HG03520 (cell line): ENCODE results near the gene ZDHHC22.
"Not testable (repeated sequence)": the region's sequence is repeated elsewhere in the genome, so short reads cannot be mapped to it uniquely, and the experiment has no call there.

Experiments used
- ATAC-seq: cut with Tn5 transposase; IDR thresholded peaks from one replicate; pipeline ENCODE4 v1.9.1; 2021; ENCODE audit warnings: mild to moderate bottlenecking, moderate library complexity; ENCODE audit not compliant: unreplicated experiment

The ZDHHC22 gene, protein sequence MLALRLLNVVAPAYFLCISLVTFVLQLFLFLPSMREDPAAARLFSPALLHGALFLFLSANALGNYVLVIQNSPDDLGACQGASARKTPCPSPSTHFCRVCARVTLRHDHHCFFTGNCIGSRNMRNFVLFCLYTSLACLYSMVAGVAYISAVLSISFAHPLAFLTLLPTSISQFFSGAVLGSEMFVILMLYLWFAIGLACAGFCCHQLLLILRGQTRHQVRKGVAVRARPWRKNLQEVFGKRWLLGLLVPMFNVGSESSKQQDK

DNA sequence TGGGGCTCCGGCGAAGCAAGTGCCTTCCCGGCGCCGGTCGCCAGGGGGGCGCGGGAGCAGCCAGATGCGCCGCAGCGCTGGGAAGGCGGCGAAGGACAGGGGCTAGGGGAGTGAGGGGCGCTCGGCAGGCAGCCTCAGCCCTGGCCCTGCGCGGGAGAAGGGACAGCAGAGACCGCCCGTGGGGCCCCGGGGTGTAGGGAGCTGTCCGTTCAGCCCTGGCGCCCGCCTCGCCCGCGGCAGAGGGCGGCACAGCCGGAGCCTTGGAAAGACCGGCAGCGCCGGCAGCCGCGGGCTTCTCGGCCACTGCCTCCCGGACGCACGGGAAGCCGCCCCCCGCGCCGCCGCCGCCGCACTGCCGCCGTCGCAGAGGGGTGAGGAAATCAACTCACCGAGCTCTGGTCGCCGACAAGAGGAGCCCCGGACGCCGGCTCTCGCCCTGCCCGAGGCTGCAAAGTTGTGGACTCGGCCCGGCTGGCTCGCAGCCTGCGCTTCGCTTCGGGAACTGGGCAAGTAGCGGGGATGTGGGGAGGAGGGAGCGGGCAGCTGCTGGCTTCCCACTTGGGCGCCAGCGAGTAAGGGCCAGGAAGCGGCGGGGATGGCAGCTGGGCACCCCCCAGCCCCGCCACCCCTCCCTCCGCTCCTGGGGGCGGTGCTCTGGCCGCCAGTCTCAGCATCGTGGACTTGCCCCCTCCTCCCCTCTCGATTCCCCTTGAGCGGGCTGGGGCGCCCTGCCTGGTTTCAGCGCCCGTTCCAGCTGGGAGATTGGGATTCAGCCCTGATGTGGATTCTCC, at the start of gene ZDHHC22:
TSS of gene ZDHHC22 (minus strand) at position 578 of the 791 bp plus-strand sequence. CDS start 2,053 bp downstream, outside the sequence.
- no peak for ATAC-seq

DNA sequence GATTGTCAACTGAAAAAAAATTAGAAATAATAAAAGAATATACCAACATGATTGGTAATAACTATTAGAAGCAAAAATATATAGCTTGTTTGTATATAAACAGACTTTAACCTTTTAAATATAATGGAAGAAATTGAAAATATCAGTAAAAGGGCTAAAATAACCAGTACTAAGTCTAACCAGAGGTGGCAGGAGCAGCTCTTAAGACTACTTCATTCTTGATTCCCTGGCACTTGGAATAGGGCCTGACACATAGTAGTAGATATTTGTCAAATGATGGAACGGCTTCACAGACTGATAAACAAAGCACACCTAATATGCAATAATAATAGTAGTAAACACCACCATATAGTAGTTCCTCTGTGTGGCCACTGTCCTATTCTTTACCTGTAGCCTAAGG, 49.4 kb upstream of the ZDHHC22 start:
- no peak for ATAC-seq

DNA sequence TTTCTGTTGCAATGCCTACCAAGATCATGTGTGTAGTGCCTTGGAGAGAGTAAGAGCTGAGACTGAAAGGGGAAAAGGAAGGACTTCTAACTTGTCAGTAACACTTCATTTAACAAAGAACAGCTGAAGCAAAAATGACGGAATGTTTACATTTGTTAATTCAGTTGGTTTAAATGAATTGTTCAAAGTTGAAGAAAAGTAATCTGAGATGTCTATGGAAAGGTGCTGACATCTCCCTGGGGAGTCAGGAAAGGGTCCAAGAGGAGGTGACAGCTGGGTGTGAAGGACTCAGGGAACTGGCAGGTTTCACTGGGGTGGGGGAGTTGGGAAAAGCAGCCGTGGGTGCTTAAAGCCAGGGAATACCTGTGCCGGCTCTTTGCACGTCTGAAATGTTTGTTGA, 47.9 kb upstream of the ZDHHC22 start:
- no peak for ATAC-seq

DNA sequence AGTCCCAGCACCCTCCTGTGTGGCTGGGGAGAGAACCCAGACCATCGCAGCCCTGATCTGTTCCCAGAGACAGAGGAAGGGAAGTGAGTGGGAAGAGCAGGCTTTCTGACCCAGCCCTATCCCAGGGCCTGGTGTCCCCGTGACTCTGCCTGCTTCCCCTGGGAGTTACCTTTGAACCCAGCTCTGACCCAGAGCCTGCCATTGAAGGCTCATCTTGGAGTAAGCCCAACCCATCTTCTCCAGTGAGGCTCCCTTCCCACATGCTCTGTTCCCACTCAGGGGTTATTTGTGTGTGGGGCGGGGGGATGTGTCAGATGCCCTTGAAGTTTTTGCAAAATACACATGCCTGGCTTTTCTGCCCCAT, 46.0 kb upstream of the ZDHHC22 start:
- no peak for ATAC-seq

DNA sequence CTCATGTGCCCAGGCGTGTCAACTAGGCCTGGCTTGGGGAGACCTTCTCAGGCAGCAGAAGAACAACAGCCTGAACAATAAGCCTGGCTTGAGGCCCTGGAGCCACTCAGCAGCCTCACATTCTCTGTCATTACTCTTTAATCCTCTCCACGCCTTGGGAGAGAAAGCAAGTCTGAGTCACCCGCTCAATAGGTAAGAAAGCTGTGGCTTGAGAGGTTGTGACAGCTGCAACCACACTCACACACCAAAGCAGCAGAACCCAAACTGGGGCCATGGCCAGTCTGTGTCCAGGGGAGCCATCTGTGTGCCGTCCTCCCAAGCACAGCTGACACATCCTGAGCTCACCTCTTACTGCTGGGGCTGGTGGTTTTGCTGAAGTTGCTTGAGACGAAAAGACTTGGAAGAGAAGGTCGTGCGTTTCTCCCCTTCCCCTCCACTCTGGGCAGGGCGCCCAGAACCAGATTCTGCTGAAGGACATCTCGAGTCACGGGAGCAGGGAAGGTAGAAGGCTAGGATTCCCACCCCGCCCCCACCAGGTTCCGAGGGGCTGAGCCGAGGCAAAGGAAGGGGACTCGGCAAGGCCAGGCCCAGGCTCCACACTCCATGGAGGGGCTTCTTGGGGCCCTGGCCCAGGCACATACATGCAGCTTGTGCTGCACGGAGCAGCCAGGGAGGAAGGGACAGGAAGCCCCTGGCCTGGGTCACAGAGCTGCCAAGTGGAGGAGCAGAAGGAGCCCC, 45.5 kb upstream of the ZDHHC22 start:
- no peak for ATAC-seq

DNA sequence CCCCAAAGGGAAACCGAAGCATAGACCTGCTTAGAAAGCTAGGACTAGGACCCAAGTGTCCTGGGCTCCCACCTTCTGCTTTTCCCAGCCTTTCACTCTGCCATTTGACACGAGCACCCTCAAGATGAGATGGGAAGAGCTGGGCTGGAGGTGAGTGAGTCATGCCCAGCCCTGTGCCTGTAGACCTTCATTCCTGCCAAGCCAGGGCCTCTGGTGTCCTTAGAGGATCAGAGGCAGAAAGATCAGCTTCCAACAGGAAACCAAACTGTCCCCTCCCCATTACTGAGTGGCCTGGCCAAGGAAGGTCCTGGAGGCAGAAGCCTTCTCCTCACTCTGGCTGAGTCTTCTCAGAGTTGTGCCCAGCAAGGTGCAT, 43.5 kb upstream of the ZDHHC22 start:
- no peak for ATAC-seq

DNA sequence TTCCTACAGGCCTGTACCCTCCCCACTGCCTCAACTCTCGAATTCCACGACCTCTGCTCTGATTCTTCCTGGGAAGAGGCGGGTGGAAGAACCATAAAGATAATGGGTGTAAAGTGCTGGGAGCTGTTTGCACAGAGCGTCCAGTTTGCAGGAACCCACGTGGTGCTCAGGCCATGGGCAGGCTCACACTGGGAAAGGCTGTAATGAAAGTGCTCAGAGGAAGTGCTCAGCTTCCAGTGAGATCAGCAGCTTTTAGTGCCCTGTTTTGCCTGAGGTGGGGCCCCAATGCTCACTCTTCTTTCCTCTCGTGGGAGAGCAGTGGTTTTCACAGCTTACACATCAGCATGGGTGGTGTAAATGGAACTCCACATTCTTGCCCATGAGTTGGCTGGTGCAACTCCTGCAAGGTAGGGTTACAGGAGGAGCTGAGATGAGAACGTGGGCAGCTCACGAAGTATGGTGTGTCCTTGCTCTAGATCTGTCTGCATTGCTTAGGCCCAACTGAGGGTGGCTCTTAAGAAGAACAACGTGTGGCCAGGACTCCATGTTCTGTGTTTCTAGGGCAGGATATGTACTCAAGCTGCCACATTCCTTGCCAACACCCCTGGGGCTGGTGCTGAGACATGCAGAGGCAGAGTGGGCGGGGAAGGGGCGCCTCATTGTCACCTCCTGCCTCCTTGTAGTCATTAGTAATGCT, 43.0 kb upstream of the ZDHHC22 start:
- ATAC-seq = no peak

DNA sequence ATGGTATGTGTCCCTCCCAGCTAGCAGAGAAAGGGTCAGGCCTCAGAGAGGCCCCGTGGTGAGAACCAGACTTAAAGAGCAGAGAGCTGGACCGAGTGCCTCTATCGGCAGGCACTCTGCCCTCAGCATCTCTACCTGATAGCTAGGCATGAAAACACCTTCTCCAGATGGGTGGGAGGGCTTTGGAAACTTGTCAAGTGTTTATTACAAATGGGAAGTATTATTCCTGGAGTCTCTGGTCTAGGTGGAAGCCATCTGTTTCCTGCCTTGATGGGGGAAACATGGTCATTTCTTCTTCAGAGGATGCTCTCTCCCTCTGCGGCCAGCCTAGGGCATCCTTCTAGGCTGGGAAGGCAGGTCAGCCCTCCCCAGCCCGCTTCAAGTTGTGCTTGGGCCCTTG, 42.3 kb upstream of the ZDHHC22 start:
- ATAC-seq = no peak

DNA sequence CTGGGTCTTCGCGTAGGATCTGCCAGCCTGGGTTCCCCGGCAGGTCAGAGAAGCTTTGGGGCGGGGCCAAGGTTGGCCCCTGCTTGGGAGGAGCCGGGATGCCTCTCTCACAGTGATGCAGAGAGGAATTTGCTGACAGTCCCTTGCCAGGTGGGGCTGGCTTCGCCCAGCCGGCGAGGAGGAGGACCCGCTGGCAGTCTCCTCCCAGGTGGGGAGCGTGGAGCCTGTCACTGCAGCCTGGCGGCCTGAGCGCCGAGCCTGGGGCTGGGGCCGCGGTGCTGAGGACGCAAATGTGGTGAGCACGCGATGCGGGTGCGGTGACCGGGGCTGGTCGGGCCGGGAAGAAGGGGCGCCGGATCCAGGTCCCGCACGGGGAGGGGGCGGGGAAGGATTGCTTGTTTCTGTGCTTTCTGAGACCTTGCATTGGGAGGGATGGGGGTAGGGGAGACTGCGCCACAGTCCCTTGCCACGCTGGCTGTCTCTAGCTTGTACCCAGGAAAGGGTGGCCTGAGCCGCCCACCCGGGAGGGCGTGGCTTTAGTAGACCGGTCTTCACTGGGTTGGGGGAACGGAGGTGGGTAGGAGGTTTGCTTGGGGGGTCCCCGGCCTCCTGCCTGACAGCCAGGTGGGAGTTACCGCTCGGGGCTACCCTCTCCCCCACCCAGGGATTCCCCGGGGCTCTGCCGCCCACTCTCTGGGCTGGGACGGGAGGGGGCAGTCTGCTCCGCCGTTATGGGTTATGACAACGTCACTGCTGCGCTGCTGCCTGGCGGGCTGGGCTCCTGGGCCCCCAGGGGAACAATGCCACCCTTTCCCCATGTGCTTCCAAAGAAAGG, 40.2 kb upstream of the ZDHHC22 start, which contains the start of gene TMEM63C:
TSS of gene TMEM63C (plus strand) at position 196 of the 835 bp plus-strand sequence. CDS start 37,016 bp downstream, outside the sequence.
- no peak for ATAC-seq

DNA sequence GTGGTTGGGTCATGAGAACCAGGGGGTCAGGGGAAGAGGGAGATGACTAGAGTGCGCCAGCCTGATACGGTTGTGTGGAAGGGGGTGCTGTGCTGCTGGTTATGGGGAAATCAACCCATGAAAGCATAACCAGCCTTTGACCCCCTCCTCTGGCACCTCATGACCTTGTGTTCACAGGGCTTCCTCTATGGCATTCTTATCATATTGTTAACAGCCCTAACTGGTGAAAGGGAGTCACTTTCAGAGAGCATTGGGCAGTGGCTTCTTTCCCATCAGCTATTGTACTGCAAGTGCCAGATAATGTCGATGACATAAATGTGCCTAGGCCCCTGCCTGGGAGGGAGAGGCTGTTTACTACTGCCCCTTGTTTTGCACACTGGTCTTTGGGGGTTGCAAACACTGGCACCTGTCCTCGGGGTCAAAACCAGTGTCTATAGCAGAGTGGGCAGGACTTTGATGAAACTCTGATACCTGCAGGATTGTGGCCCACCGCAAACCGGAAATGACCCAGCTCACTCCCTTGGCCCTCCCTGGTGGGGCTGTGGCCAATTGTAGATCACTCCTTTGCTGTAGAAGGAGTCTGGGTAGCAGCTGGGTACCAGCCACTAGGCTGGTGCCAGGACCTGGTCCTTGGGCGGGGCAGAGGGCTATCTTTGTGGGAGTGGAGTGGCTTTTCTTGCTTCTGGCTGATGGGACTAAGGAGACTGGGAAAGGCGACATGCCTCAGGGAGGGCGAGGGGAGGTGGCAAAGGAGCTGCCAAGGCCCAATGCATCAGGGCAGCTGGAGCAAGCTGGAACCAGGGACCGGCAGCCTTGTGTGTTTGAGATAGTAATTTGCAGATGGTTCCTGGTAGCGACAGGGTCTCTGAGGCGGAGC, 39.4 kb upstream of the ZDHHC22 start:
- ATAC-seq = no peak

DNA sequence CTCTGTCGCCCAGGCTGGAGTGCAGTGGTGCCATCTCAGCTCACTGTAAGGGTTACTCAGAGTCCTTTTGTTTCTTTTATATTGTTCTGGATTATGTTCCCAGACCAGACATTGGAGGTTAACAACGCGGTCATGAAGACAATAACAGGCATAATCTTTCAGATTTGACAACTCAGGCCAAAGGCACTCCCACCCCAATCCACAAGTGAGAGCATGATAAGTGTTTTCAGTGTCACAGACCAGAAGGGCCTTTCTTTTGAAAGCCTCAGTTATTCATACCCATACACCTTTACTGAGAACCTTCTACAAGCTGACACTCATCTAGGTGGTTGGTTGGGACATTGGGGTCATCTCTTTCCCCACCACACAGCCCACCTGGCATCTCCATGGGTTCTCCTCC, 37.1 kb upstream of the ZDHHC22 start:
- ATAC-seq = no peak

DNA sequence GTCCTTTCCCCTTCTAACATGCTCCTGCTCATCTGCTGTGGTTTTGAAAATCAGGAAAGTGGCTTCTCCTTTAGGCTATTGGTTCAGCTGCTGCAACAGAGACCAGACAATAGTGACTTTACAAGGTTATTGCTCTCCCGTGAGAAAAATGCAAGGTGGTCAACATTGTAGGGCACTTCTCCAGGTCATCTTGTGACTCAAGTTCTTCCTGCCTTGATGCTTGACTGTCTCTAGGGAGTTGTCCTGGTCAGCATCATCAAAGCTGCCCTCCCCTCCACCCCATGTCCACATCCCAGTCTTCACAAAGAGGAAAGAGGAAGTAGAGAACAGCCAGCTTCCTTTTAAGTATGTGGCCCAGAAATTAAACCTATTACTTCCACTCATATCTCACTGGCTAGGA, 36.1 kb upstream of the ZDHHC22 start:
- no peak for ATAC-seq

DNA sequence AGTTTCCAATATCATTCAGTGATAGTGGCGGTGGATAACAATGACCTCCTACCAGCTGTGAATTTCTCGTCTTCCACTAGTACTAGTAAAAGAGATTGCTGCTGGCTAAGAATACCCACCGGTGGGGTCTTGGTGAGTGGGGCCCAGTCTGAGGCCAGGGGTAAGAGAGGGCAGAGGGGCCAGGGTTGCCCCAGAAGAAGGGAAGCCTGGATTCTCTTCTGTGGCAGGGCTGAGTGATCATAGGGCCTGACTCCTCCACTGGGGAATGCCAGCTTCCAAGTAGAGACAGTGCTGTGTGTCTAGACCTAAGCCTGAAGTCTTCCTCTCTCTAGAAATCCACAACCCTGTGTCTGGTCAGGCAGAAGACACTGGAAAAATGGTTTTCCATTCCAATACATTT, 34.3 kb upstream of the ZDHHC22 start:
- ATAC-seq = no peak

DNA sequence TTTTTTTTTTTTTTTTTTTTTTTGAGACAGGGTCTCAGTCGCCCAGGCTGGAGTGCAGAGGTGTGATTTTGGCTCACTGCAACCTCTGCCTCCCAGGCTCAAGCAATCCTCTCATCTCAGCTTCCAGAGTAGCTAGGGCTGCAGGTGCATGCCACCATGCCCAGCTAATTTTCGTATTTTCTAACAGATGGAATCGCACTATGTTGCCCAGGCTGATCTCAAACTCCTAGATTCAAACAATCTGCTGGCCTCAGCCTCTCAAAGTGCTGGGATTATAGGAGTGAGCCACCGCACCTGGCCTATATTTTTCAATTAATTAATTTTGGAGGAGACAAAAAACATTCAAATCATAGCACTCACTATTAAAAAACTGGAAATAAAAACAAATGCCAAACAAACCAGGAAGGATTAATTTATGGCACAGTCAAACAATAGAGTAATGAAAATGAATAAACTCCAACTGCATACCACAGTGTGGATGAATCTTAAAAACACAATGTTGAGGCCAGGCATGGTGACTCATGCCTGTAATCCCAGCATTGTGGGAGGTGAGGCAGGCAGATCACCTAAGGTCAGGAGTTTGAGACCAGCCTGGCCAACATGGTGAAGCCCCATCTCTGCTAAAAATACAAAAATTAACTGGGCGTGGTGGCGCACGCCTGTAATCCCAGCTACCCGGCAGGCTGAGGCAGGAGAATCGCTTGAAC, 32.5 kb upstream of the ZDHHC22 start:
- ATAC-seq = not testable (repeated sequence)

DNA sequence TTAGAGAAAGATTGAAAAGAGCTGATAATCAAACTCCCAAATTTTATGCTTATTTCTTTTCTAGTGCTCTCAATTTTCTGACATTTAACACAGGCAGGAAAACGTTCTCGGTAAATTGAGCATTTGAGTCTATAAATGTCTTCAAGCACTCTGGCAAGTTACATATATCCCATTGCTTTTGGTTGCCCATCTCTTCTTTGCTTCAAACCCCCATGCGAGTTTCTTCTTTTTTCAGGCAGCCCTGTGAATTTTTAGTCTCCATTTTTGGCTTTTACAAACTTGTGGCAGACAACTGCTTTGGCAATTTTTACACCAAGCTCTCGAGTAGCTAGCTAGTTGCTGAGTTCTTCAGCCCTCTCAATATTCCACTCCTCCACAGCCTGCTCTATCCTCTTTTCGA, 31.3 kb upstream of the ZDHHC22 start:
- ATAC-seq = no peak

DNA sequence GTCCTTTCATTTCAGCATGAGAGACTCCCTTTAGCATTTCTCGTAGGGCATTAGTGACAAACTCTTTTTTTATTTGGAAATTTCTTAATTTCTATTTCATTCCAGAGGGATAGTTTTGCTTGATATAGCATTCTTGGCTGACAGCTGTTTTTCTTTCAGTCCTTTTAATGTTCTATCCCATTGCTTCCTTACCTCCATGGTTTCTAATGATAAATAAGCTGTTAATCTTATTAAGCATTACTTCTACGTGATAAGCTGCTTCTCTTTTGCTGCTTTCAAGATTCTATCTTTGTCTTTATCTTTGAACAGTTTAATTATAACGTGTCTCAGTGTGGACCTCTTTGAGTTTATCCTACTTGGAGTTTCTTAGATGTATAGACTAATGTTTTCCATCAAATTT, 28.5 kb upstream of the ZDHHC22 start:
- no peak for ATAC-seq

DNA sequence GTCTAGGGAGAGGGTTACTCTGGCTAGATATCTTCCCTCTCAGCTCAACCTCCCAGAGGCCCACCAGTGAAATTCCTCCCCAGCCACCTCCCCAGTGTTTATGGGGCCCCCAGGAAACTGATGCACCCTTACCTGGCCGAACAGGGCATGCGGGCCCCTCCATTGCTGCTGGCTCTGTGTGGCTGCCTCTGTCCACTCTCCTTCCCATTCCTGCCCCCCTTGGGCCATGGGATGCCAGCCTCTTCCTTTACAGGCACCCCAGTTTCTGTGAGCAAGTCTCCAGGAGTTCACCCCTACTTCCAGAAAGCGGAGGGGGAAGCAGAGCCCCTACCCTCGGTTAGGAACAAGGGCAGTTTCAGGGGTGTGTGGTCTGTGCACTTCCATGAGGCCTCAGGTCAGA, 19.4 kb upstream of the ZDHHC22 start:
- ATAC-seq = no peak

DNA sequence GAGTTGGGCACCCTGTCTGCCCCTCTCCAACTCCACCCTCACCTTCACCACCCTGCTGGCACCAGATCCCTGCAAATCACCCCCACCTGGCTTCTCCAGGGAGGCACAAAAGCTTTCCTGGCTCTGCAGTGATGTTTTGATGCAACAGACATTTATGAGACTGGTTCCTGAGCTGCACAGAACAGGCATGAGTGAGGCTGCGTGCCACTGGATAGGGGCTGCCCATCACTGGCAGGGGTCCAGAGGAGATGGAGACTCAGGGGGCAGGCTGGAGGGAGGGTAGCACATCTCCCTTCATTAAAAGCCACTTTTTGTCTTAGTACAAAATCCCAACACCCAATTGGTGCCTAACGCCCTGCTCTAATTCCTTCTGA, 17.3 kb upstream of the ZDHHC22 start:
- ATAC-seq = no peak
